IgD-negative memory B cell (primary cell): ENCODE measurements around the gene IL17RA. TPM values are rescaled to one million over a fixed set of nuclear protein-coding genes. Genes with fewer than 3 reads are reported as not detected.

Source experiments
- H3K27ac Mint-ChIP-seq, 3 donors: one replicate each; pipeline ENCODE4 v1.8.0; 2020 to 2022; ENCODE audit warnings: mild to moderate bottlenecking in 3 of 3, mixed read lengths in 3 of 3, moderate library complexity in 1 of 3
- H3K27me3 Mint-ChIP-seq: one replicate; pipeline ENCODE4 v1.8.0; 2021; ENCODE audit warnings: mixed read lengths
- H3K36me3 Mint-ChIP-seq: one replicate; pipeline ENCODE4 v1.8.0; 2020; ENCODE audit warnings: mild to moderate bottlenecking, mixed read lengths
- H3K4me1 Mint-ChIP-seq, 3 donors: one replicate each; pipeline ENCODE4 v1.8.0; 2020 to 2022; ENCODE audit warnings: mixed read lengths in 3 of 3, mild to moderate bottlenecking in 1 of 3
- H3K4me3 Mint-ChIP-seq, 4 donors: one replicate each; pipeline ENCODE4 v1.8.0; 2020 to 2022; ENCODE audit warnings: mild to moderate bottlenecking in 4 of 4, mixed read lengths in 4 of 4, moderate library complexity in 3 of 4
- H3K9me3 Mint-ChIP-seq, 3 donors: one replicate each; pipeline ENCODE4 v1.8.0; 2020 to 2021; ENCODE audit warnings: mixed read lengths in 3 of 3, mild to moderate bottlenecking in 1 of 3
- polyA plus RNA-seq: library from polyadenylated mRNA; unstranded; fragments of 300-500 nt; fragmentation: Illumina TruSeq; gene quantifications from one replicate; pipeline ENCODE4 v1.2.3, GENCODE V29; 2021

Gene IL17RA
- polyA plus RNA-seq, 1 donor from 2014 or later: 13.5 TPM

- H3K4me1 Mint-ChIP-seq: peaks cover 0 to 3% (median 0%) of the 10 kb centered on the region in 3 donors
- peak overlapping the region in 1 of 3 donors; percentile 48 for H3K27ac Mint-ChIP-seq
- no peaks in the 10 kb centered on the region for H3K27me3 Mint-ChIP-seq
- peaks cover 6% of the 10 kb centered on the region for H3K36me3 Mint-ChIP-seq
- H3K4me3 Mint-ChIP-seq: peak overlapping the region in 2 of 4 donors; percentile 61 to 81
- H3K9me3 Mint-ChIP-seq: no peaks in the 10 kb centered on the region
Measured at GRCh38 chr22:17106161-17106784, 21.5 kb downstream of the IL17RA start.

GRCh38 chr22:17106785-17107546, 22.2 kb downstream of the IL17RA start:
- Mint-ChIP-seq H3K4me1 (peaks cover 0 to 4% (median 0%) of the 10 kb centered on the region in 3 donors), H3K27ac (peak overlapping the region in 1 of 3 donors; percentile 48), H3K9me3 (no peaks in the 10 kb centered on the region), H3K4me3 (peak overlapping the region in 2 of 4 donors; percentile 61 to 81), H3K27me3 (no peaks in the 10 kb centered on the region), H3K36me3 (peaks cover 2% of the 10 kb centered on the region)

GRCh38 chr22:17107547-17107810, 22.7 kb downstream of the IL17RA start:
- Mint-ChIP-seq H3K4me3 (no peak overlapping the region), H3K4me1 (peaks cover 0 to 5% (median 0%) of the 10 kb centered on the region in 3 donors), H3K36me3 (peaks cover 2% of the 10 kb centered on the region), H3K27me3 (no peaks in the 10 kb centered on the region), H3K27ac (no peak overlapping the region), H3K9me3 (no peaks in the 10 kb centered on the region)

DNA sequence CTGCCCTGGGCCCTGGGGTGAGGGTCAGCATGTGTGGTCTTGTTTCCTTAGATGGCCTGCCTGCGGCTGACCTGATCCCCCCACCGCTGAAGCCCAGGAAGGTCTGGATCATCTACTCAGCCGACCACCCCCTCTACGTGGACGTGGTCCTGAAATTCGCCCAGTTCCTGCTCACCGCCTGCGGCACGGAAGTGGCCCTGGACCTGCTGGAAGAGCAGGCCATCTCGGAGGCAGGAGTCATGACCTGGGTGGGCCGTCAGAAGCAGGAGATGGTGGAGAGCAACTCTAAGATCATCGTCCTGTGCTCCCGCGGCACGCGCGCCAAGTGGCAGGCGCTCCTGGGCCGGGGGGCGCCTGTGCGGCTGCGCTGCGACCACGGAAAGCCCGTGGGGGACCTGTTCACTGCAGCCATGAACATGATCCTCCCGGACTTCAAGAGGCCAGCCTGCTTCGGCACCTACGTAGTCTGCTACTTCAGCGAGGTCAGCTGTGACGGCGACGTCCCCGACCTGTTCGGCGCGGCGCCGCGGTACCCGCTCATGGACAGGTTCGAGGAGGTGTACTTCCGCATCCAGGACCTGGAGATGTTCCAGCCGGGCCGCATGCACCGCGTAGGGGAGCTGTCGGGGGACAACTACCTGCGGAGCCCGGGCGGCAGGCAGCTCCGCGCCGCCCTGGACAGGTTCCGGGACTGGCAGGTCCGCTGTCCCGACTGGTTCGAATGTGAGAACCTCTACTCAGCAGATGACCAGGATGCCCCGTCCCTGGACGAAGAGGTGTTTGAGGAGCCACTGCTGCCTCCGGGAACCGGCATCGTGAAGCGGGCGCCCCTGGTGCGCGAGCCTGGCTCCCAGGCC, 23.7 kb downstream of the IL17RA start:
- Mint-ChIP-seq H3K27me3 (no peaks in the 10 kb centered on the region), H3K36me3 (peaks cover 4% of the 10 kb centered on the region), H3K9me3 (no peaks in the 10 kb centered on the region), H3K4me1 (peaks cover 0 to 5% (median 0%) of the 10 kb centered on the region in 3 donors), H3K4me3 (peak overlapping the region in 1 of 4 donors; percentile 17), H3K27ac (no peak overlapping the region)

GRCh38 chr22:17109113-17109865, 24.5 kb downstream of the IL17RA start:
- Mint-ChIP-seq H3K27me3 (no peaks in the 10 kb centered on the region), H3K36me3 (peaks cover 6% of the 10 kb centered on the region), H3K9me3 (no peaks in the 10 kb centered on the region), H3K4me3 (no peak overlapping the region), H3K4me1 (peaks cover 0 to 5% (median 0%) of the 10 kb centered on the region in 3 donors), H3K27ac (no peak overlapping the region)

GRCh38 chr22:17109976-17110375, 25.2 kb downstream of the IL17RA start:
- Mint-ChIP-seq H3K36me3 (peaks cover 6% of the 10 kb centered on the region), H3K9me3 (no peaks in the 10 kb centered on the region), H3K27ac (no peak overlapping the region), H3K27me3 (no peaks in the 10 kb centered on the region), H3K4me3 (no peak overlapping the region), H3K4me1 (peaks cover 0 to 5% (median 0%) of the 10 kb centered on the region in 3 donors)

GRCh38 chr22:17110791-17111550, 26.2 kb downstream of the IL17RA start:
- peaks cover 3 to 7% (median 5%) of the 10 kb centered on the region in 3 donors for H3K4me1 Mint-ChIP-seq
- peak overlapping the region in 1 of 3 donors; percentile 48 for H3K27ac Mint-ChIP-seq
- H3K36me3 Mint-ChIP-seq: peaks cover 6% of the 10 kb centered on the region
- peak overlapping the region in 1 of 4 donors; percentile 18 for H3K4me3 Mint-ChIP-seq
- no peaks in the 10 kb centered on the region for H3K27me3 Mint-ChIP-seq
- H3K9me3 Mint-ChIP-seq: no peaks in the 10 kb centered on the region

- no peak overlapping the region for H3K27ac Mint-ChIP-seq
- H3K4me1 Mint-ChIP-seq: peaks cover 12 to 20% (median 14%) of the 10 kb centered on the region in 3 donors
- no peak overlapping the region for H3K4me3 Mint-ChIP-seq
- H3K9me3 Mint-ChIP-seq: no peaks in the 10 kb centered on the region
- peaks cover 6% of the 10 kb centered on the region for H3K36me3 Mint-ChIP-seq
- H3K27me3 Mint-ChIP-seq: peaks cover 7% of the 10 kb centered on the region
Measured at GRCh38 chr22:17112491-17113042, 27.8 kb downstream of the IL17RA start.

DNA sequence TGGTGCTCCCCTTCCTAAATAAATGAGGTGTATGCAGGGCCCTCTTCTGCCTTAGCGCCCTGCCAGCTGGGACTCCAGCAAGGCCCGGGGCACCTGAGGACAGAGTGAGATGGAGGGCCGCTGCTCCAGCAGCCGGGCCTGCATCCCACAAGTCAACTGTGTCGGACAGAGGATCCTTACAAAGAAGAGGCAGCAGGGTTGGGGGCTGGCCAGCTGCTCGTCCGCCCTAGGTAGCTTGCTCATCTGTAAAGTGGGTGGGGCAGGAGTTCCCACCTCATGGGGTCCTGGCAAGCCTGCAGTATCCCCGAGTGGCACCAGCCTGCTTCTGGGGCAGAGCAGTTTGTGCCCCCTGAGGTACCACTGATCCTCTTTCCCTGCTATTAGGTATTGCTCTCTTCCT, 28.8 kb downstream of the IL17RA start:
- Mint-ChIP-seq H3K36me3 (peaks cover 6% of the 10 kb centered on the region), H3K4me1 (peaks cover 23 to 31% (median 24%) of the 10 kb centered on the region in 3 donors), H3K27ac (no peak overlapping the region), H3K9me3 (no peaks in the 10 kb centered on the region), H3K4me3 (no peak overlapping the region), H3K27me3 (peaks cover 17% of the 10 kb centered on the region)

GRCh38 chr22:17114173-17114897, 29.5 kb downstream of the IL17RA start:
- Mint-ChIP-seq H3K4me3 (no peak overlapping the region), H3K4me1 (peaks cover 24 to 35% (median 27%) of the 10 kb centered on the region in 3 donors), H3K27ac (no peak overlapping the region), H3K36me3 (peaks cover 5% of the 10 kb centered on the region), H3K27me3 (peaks cover 17% of the 10 kb centered on the region), H3K9me3 (no peaks in the 10 kb centered on the region)

GRCh38 chr22:17114898-17115235, 30.1 kb downstream of the IL17RA start:
- no peak overlapping the region for H3K4me3 Mint-ChIP-seq
- no peak overlapping the region for H3K27ac Mint-ChIP-seq
- H3K9me3 Mint-ChIP-seq: no peaks in the 10 kb centered on the region
- peaks cover 17% of the 10 kb centered on the region for H3K27me3 Mint-ChIP-seq
- H3K4me1 Mint-ChIP-seq: peaks cover 24 to 35% (median 27%) of the 10 kb centered on the region in 3 donors
- peaks cover 4% of the 10 kb centered on the region for H3K36me3 Mint-ChIP-seq

DNA sequence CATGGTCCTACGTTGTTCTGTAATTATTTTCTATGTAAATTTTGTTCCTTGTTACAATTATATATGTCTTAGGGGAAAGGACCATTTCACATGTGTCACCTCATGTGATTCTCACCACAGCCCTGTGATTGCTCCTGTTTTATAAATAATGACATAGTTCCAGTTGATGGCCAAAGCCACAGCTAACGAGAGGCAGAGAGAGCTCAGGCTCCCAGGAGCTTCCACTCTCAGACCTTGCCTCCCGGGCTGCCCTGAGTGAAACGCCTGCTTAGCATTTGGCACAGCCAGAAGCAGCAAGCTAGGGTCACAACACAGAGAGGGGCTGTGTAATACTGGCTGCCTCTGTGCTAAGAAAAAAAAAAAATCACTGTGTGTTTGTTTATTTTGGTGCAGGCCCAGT, 30.4 kb downstream of the IL17RA start:
- Mint-ChIP-seq H3K4me3 (no peak overlapping the region), H3K4me1 (peaks cover 24 to 35% (median 27%) of the 10 kb centered on the region in 3 donors), H3K27ac (no peak overlapping the region), H3K27me3 (peaks cover 17% of the 10 kb centered on the region), H3K9me3 (no peaks in the 10 kb centered on the region), H3K36me3 (peaks cover 4% of the 10 kb centered on the region)

DNA sequence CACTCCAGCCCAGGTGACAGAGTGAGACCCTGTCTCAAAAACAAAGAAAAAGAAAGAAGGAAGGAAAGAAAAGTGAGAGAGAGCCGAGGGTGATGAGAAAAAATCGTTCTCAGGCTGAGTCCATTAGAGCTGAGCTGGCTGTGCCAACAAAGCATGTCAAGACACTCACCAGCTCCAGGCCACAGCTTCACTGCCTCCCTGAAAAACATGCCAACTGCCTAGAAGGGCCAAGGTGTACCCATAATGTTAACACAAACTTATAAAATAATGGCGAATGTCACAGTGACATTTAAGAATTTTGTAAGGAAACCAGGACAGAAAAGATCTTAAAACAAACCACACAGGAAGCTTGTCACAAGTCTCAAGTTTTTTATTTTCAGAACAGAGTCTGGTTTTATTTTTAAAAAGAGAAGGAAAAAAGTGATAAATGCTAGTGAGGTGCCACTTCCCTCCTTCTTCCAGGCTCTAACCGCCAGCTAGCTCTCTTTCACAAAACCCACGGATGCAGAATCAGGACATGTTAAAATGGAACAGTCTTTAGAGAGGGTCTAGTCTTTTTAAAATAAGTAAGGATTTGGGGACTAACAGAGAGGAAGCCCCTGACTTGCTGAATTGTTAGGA, 31.3 kb downstream of the IL17RA start:
- peak overlapping the region in 1 of 4 donors; percentile 8 for H3K4me3 Mint-ChIP-seq
- H3K27ac Mint-ChIP-seq: peak overlapping the region in 1 of 3 donors; percentile 78
- H3K9me3 Mint-ChIP-seq: no peaks in the 10 kb centered on the region
- peaks cover 4% of the 10 kb centered on the region for H3K36me3 Mint-ChIP-seq
- peaks cover 22 to 35% (median 27%) of the 10 kb centered on the region in 3 donors for H3K4me1 Mint-ChIP-seq
- H3K27me3 Mint-ChIP-seq: peaks cover 17% of the 10 kb centered on the region
